AG08395 (cell line): ENCODE results near the gene INSIG1.

Experiments used
- DNase-seq: peaks from one replicate; pipeline ENCODE4 v3.0.0; 2012; ENCODE audit warnings: mixed read lengths, low spot score

Gene INSIG1

GRCh38 chr7:155297517-155298287, at the start of gene INSIG1:
TSS of gene INSIG1 (plus strand) at chr7:155297878. CDS start at chr7:155298286, 408 bp downstream.
- DNase-seq = peak; percentile 99

GRCh38 chr7:155248366-155248756, 49.3 kb upstream of the INSIG1 start:
- DNase-seq = no peak

- no peak for DNase-seq
These were observed 45.8 kb upstream of the INSIG1 start for GRCh38 chr7:155251831-155252230.

GRCh38 chr7:155252444-155252887, 45.2 kb upstream of the INSIG1 start:
- peak; percentile 30 for DNase-seq

GRCh38 chr7:155252892-155253501, 44.7 kb upstream of the INSIG1 start:
- DNase-seq = no peak

GRCh38 chr7:155254018-155254417, 43.7 kb upstream of the INSIG1 start:
- DNase-seq = no peak

GRCh38 chr7:155255071-155255470, 42.6 kb upstream of the INSIG1 start:
- no peak for DNase-seq

- DNase-seq = no peak
These were observed 42.1 kb upstream of the INSIG1 start for GRCh38 chr7:155255621-155256020.

- no peak for DNase-seq
These were observed 41.5 kb upstream of the INSIG1 start for GRCh38 chr7:155256081-155256760.

GRCh38 chr7:155256761-155257481, 40.8 kb upstream of the INSIG1 start:
- no peak for DNase-seq

GRCh38 chr7:155257482-155258225, 40.0 kb upstream of the INSIG1 start:
- peak; percentile 96 for DNase-seq

GRCh38 chr7:155258226-155258560, 39.5 kb upstream of the INSIG1 start:
- peak; percentile 91 for DNase-seq

- no peak for DNase-seq
These were observed 37.7 kb upstream of the INSIG1 start for GRCh38 chr7:155259866-155260497.

- no peak for DNase-seq
These were observed 37.2 kb upstream of the INSIG1 start for GRCh38 chr7:155260498-155260872.

- DNase-seq = no peak
These were observed 36.4 kb upstream of the INSIG1 start for GRCh38 chr7:155261031-155261985.

GRCh38 chr7:155262031-155262430, 35.6 kb upstream of the INSIG1 start:
- no peak for DNase-seq

GRCh38 chr7:155263051-155263450, 34.6 kb upstream of the INSIG1 start:
- no peak for DNase-seq

GRCh38 chr7:155263581-155264143, 34.0 kb upstream of the INSIG1 start:
- DNase-seq = no peak

- no peak for DNase-seq
These were observed 32.5 kb upstream of the INSIG1 start for GRCh38 chr7:155265144-155265543.

GRCh38 chr7:155265961-155266360, 31.7 kb upstream of the INSIG1 start:
- DNase-seq = no peak
